IMR-90 (cell line): Measurements from ENCODE around the gene CDRT15. TPM values are rescaled to one million over a fixed set of nuclear protein-coding genes. Genes with fewer than 3 reads are reported as not detected.
"Not testable (repeated sequence)": the region's sequence is repeated elsewhere in the genome, so short reads cannot be mapped to it uniquely, and the experiment has no call there.

Experiments
- ATAC-seq: fragments of 200-7000 bp; cut with Tn5 transposase; 2 replicates; pipeline ENCODE4 v1.9.1; 2020; ENCODE audit warnings: low read depth, mild to moderate bottlenecking, moderate library complexity
- BruUV-seq: library from RNA; stranded (reverse); fragments of 400-500 nt; replicated peaks from 2 replicates; lab custom pipeline; 2021; lab: Mats Ljungman, UMichigan
- CTCF ChIA-PET: fragments of 300-600 bp; formaldehyde crosslinking; extraction: SDS; loops from one replicate; lab custom pipeline; 2021; ENCODE audit warnings: antibody characterized with exemption; lab: Yijun Ruan, JAX
- POLR2A ChIA-PET: fragments of 300-600 bp; sonication (Branson Sonifier 250); formaldehyde crosslinking; loops from one replicate; lab custom pipeline; 2022; ENCODE audit warnings: antibody characterized with exemption; ENCODE audit not compliant: unreplicated experiment; lab: Charles Lee
- DNase-seq: peaks from one replicate; pipeline ENCODE4 v3.0.0; 2013
- H2AFZ ChIP-seq: replicated peaks from 2 replicates; pipeline ENCODE3; 2013; ENCODE audit warnings: low read length, mild to moderate bottlenecking; ENCODE audit not compliant: poor library complexity
- H2AK5ac ChIP-seq: 2 replicates; pipeline ENCODE4 v1.6.1; 2013; ENCODE audit warnings: low read depth, low read length, inconsistent platforms
- H2AK9ac ChIP-seq: replicated peaks from 2 replicates; pipeline ENCODE3; 2013; ENCODE audit warnings: mild to moderate bottlenecking, low read depth, low read length, moderate library complexity; ENCODE audit not compliant: poor library complexity
- H2BK120ac ChIP-seq: 2 replicates; pipeline ENCODE4 v1.6.1; 2013; ENCODE audit warnings: low read depth, low read length, inconsistent platforms
- H2BK15ac ChIP-seq: 3 replicates; pipeline ENCODE4 v1.6.1; 2013; ENCODE audit warnings: low read depth, low read length, inconsistent platforms
- H2BK20ac ChIP-seq: 2 replicates; pipeline ENCODE4 v1.6.1; 2013; ENCODE audit warnings: low read depth, mild to moderate bottlenecking, inconsistent platforms, low read length, moderate library complexity
- H2BK5ac ChIP-seq: 2 replicates; pipeline ENCODE4 v1.6.1; 2013; ENCODE audit warnings: mild to moderate bottlenecking, low read depth, low read length, inconsistent platforms; ENCODE audit not compliant: poor library complexity, severe bottlenecking
- H3K14ac ChIP-seq: replicated peaks from 2 replicates; pipeline ENCODE4 v1.6.1; 2013; ENCODE audit warnings: low read depth, low read length, inconsistent platforms
- H3K18ac ChIP-seq: 2 replicates; pipeline ENCODE4 v1.6.1; 2013; ENCODE audit warnings: low read depth, low read length, control low read depth
- H3K23ac ChIP-seq: 2 replicates; pipeline ENCODE4 v1.6.1; 2013; ENCODE audit warnings: low read depth, low read length, inconsistent platforms
- H3K27ac ChIP-seq: 2 replicates; pipeline ENCODE4 v1.5.1; 2013; ENCODE audit warnings: mild to moderate bottlenecking, control low read depth, low read length; ENCODE audit not compliant: insufficient read depth
- H3K27me3 ChIP-seq: 2 replicates; pipeline ENCODE4 v1.6.1; 2013; ENCODE audit warnings: low read length; ENCODE audit not compliant: control insufficient read depth, insufficient read depth
- H3K36me3 ChIP-seq: 2 replicates; pipeline ENCODE4 v1.6.1; 2013; ENCODE audit warnings: low read length, mixed read lengths; ENCODE audit not compliant: control insufficient read depth, insufficient read depth
- H3K4ac ChIP-seq: 2 replicates; pipeline ENCODE4 v1.6.1; 2013; ENCODE audit warnings: low read depth, low read length, inconsistent platforms
- H3K4me1 ChIP-seq: 2 replicates; pipeline ENCODE4 v1.6.1; 2013; ENCODE audit warnings: low read length, mixed read lengths; ENCODE audit not compliant: control insufficient read depth, insufficient read depth
- H3K4me2 ChIP-seq: 2 replicates; pipeline ENCODE4 v1.6.1; 2013; ENCODE audit warnings: low read depth, mild to moderate bottlenecking, control low read depth, low read length, moderate library complexity
- H3K4me3 ChIP-seq: 2 replicates; pipeline ENCODE4 v1.5.1; 2013; ENCODE audit warnings: low read depth, mild to moderate bottlenecking, control low read depth, low read length, moderate library complexity; ENCODE audit not compliant: insufficient read depth
- H3K56ac ChIP-seq: 2 replicates; pipeline ENCODE4 v1.6.1; 2013; ENCODE audit warnings: low read length, inconsistent platforms; ENCODE audit not compliant: insufficient read depth; ENCODE audit errors: extremely low read depth
- H3K79me1 ChIP-seq, 2 experiments: 2 replicates each; pipeline ENCODE4 v1.6.1; 2013; ENCODE audit warnings: low read length in 2 of 2, inconsistent platforms in 1 of 2, low read depth in 1 of 2
- H3K9ac ChIP-seq: 2 replicates; pipeline ENCODE4 v1.6.1; 2013; ENCODE audit warnings: low read depth, low read length, control low read depth
- H3K9me1 ChIP-seq: 2 replicates; pipeline ENCODE4 v1.6.1; 2013; ENCODE audit warnings: low read length, inconsistent platforms; ENCODE audit not compliant: insufficient read depth
- H3K9me3 ChIP-seq: 2 replicates; pipeline ENCODE4 v1.6.1; 2013; ENCODE audit warnings: low read length; ENCODE audit not compliant: control insufficient read depth, insufficient read depth
- H4K20me1 ChIP-seq: 2 replicates; pipeline ENCODE4 v1.6.1; 2013; ENCODE audit warnings: low read length, inconsistent platforms; ENCODE audit not compliant: insufficient read depth
- H4K5ac ChIP-seq: 2 replicates; pipeline ENCODE4 v1.6.1; 2013; ENCODE audit warnings: mild to moderate bottlenecking, low read depth, low read length, control low read depth
- H4K8ac ChIP-seq, 2 experiments: 2 replicates each; pipeline ENCODE4 v1.6.1; 2013; ENCODE audit warnings: low read depth in 2 of 2, low read length in 2 of 2, control low read depth in 1 of 2, inconsistent platforms in 1 of 2
- H4K91ac ChIP-seq: 2 replicates; pipeline ENCODE4 v1.6.1; 2013; ENCODE audit warnings: low read depth, low read length, inconsistent platforms; ENCODE audit not compliant: insufficient read depth
- WGBS, 2 experiments: methylation state at CpG; one replicate each; pipeline versions ENCODE4 v1.1.5 to v1.1.7; 2013; ENCODE audit warnings: missing lambda C conversion rate in 2 of 2; ENCODE audit not compliant: insufficient read length in 1 of 2; ENCODE audit errors: extremely low coverage in 2 of 2; 5-methylcytosine and 5-hydroxymethylcytosine counted together
- dilution Hi-C: fragments of 300-500 bp; cut with HindIII; formaldehyde crosslinking; loops from one replicate; pipeline ENCODE4 v1.14.3; 2018; ENCODE audit warnings: low sequenced_read_pairs; ENCODE audit not compliant: unreplicated experiment
- in situ Hi-C: fragments of 300-500 bp; cut with MboI; formaldehyde crosslinking; loops from 3 replicates; pipeline ENCODE4 v1.14.3; 2019; ENCODE audit warnings: low sequenced_read_pairs, inconsistent platforms, mixed read lengths
- intact Hi-C: fragments of 100-400 bp; cut with micrococcal nuclease; formaldehyde crosslinking; loops from 2 replicates; pipeline ENCODE4 v1.10.0; 2022
- polyA plus RNA-seq, 3 experiments: library from polyadenylated mRNA; depleted of rRNA; stranded (reverse); fragments of >200 nt; gene quantifications; 2 replicates each; pipeline ENCODE4 v1.2.3, GENCODE V29; 2012; ENCODE audit warnings: low replicate concordance in 1 of 3
- total RNA-seq: library from RNA; depleted of rRNA; stranded (reverse); fragments of >200 nt; gene quantifications from 2 replicates; pipeline ENCODE4 v1.2.3, GENCODE V29; 2012

Gene CDRT15
- total and polyA plus RNA-seq, 2 of the 4 experiments (the other 2 are of a cell fraction), result not detected

- H3K4ac ChIP-seq, BruUV-seq, H2BK5ac ChIP-seq, H3K36me3 ChIP-seq, H3K79me1 ChIP-seq, H3K14ac ChIP-seq, H3K9me3 ChIP-seq, in situ Hi-C loops, H3K18ac ChIP-seq, H2AK9ac ChIP-seq, H2AK5ac ChIP-seq, DNase-seq, dilution Hi-C loops, H3K4me2 ChIP-seq, H3K27me3 ChIP-seq, H3K4me3 ChIP-seq, H3K27ac ChIP-seq, H4K8ac ChIP-seq, H2BK15ac ChIP-seq, H3K9me1 ChIP-seq, intact Hi-C loops, POLR2A ChIA-PET, H2BK20ac ChIP-seq, H2BK120ac ChIP-seq, H4K91ac ChIP-seq, H4K20me1 ChIP-seq, H3K9ac ChIP-seq, H2AFZ ChIP-seq, ATAC-seq, H3K23ac ChIP-seq, H3K56ac ChIP-seq, H4K5ac ChIP-seq, H3K4me1 ChIP-seq, CTCF ChIA-PET: not testable (repeated sequence)
- no CpG with 5 or more reads among the region's 11 CpGs for WGBS, 2 experiments
Measured at GRCh38 chr17:14192039-14192438, 44.6 kb downstream of the CDRT15 start.

GRCh38 chr17:14191469-14191868 lies 45.2 kb downstream of the CDRT15 start:
- H3K14ac ChIP-seq, H2BK120ac ChIP-seq, DNase-seq, CTCF ChIA-PET, H3K4me1 ChIP-seq, H3K18ac ChIP-seq, H3K4me3 ChIP-seq, H3K4ac ChIP-seq, H3K4me2 ChIP-seq, dilution Hi-C loops, H3K27ac ChIP-seq, H3K9ac ChIP-seq, H2BK20ac ChIP-seq, POLR2A ChIA-PET, in situ Hi-C loops, H3K9me1 ChIP-seq, H3K56ac ChIP-seq, H3K9me3 ChIP-seq, H4K91ac ChIP-seq, BruUV-seq, H3K36me3 ChIP-seq, H2BK5ac ChIP-seq, H4K5ac ChIP-seq, H3K23ac ChIP-seq, intact Hi-C loops, H4K8ac ChIP-seq, H3K79me1 ChIP-seq, H2AFZ ChIP-seq, H2BK15ac ChIP-seq, H2AK9ac ChIP-seq, H4K20me1 ChIP-seq, H2AK5ac ChIP-seq, H3K27me3 ChIP-seq, ATAC-seq: not testable (repeated sequence)
